Endothelial cell of umbilical vein (primary cell): Measurements from ENCODE around the gene SLC22A7.

Experiments used
- GATA2 ChIP-seq: IDR thresholded peaks from 2 replicates; pipeline ENCODE4 v1.7.0; 2011; ENCODE audit warnings: low read depth, mild to moderate bottlenecking, moderate library complexity, mixed read lengths, low read length; ENCODE audit not compliant: insufficient read length, insufficient read depth
- MAX ChIP-seq: IDR thresholded peaks from 2 replicates; pipeline ENCODE4 v1.6.1; 2011; ENCODE audit not compliant: insufficient read depth, insufficient read length
- TF ChIP-seq, protein P1 (sequence below), 2 donors: IDR thresholded peaks; 1 replicate in 1 of 2; 2 replicates in 1 of 2; pipeline ENCODE4 v1.5.1; 2011; ENCODE audit warnings: low read length in 2 of 2, mild to moderate bottlenecking in 2 of 2, moderate library complexity in 2 of 2, control low read depth in 1 of 2, inconsistent platforms in 1 of 2, low read depth in 1 of 2; ENCODE audit not compliant: insufficient read depth in 1 of 2; ENCODE audit errors: extremely low read depth in 1 of 2

DNA sequence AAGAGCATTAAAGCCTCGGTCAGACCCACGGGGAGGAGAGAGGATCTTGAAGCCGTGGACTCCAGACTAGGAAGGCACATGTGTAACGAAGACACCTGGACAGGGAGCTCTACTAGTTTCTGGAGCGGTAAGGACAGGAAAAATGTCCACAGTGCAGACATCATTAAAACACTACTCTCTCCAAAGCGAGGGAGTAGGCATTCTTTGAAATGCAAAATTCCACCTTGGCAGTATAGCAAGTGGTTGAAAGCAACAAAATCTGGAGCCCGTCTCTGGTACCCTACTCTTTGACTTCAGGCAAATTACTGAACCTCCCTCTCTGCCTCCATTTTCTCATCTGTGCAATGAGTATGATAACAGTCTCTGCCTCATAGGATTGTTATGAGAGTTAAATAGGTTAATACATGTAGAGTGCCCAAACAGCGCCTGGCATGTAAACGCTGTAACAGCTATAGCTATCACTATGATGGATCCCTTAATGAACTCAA lies 11.0 kb downstream of the SLC22A7 start:
- TF ChIP-seq, protein P1, sequence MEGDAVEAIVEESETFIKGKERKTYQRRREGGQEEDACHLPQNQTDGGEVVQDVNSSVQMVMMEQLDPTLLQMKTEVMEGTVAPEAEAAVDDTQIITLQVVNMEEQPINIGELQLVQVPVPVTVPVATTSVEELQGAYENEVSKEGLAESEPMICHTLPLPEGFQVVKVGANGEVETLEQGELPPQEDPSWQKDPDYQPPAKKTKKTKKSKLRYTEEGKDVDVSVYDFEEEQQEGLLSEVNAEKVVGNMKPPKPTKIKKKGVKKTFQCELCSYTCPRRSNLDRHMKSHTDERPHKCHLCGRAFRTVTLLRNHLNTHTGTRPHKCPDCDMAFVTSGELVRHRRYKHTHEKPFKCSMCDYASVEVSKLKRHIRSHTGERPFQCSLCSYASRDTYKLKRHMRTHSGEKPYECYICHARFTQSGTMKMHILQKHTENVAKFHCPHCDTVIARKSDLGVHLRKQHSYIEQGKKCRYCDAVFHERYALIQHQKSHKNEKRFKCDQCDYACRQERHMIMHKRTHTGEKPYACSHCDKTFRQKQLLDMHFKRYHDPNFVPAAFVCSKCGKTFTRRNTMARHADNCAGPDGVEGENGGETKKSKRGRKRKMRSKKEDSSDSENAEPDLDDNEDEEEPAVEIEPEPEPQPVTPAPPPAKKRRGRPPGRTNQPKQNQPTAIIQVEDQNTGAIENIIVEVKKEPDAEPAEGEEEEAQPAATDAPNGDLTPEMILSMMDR (IDR thresholded peaks at IDR 0.05; ENCODE audit: extremely low read depth in 1 of 2, insufficient read depth in 1 of 2, low read depth in 1 of 2, low read length in 2 of 2): no peak
- TF ChIP-seq GATA2 (no peak), MAX (no peak)
